Calu3 (cell line): Measurements from ENCODE around the gene ASB18. TPM values are rescaled to one million over a fixed set of nuclear protein-coding genes. Genes with fewer than 3 reads are reported as not detected.

ENCODE experiments used
- BruUV-seq: library from RNA; stranded (reverse); fragments of 400-500 nt; replicated peaks from 2 replicates; lab custom pipeline; 2021; lab: Mats Ljungman, UMichigan
- CTCF ChIA-PET: fragments of 300-600 bp; sonication (Branson Sonifier 250); formaldehyde crosslinking; loops from one replicate; lab custom pipeline; 2022; ENCODE audit warnings: antibody characterized with exemption; lab: Charles Lee
- DNase-seq: peaks from one replicate; pipeline ENCODE4 v3.0.0; 2022
- H3K27ac Mint-ChIP-seq: one replicate; pipeline ENCODE4 v1.8.0; 2022; ENCODE audit warnings: mixed read lengths; ENCODE audit not compliant: unreplicated experiment
- H3K27me3 Mint-ChIP-seq: one replicate; pipeline ENCODE4 v1.8.0; 2022; ENCODE audit warnings: mixed read lengths; ENCODE audit not compliant: unreplicated experiment
- H3K36me3 Mint-ChIP-seq: one replicate; pipeline ENCODE4 v1.8.0; 2022; ENCODE audit warnings: mild to moderate bottlenecking, moderate library complexity, mixed read lengths; ENCODE audit not compliant: insufficient read depth, unreplicated experiment
- H3K4me1 Mint-ChIP-seq: one replicate; pipeline ENCODE4 v1.8.0; 2022; ENCODE audit warnings: mild to moderate bottlenecking, low read depth, mixed read lengths; ENCODE audit not compliant: unreplicated experiment
- H3K4me3 Mint-ChIP-seq: one replicate; pipeline ENCODE4 v1.8.0; 2022; ENCODE audit warnings: mild to moderate bottlenecking, low read depth, moderate library complexity, mixed read lengths; ENCODE audit not compliant: unreplicated experiment
- H3K9me3 Mint-ChIP-seq: one replicate; pipeline ENCODE4 v1.8.0; 2022; ENCODE audit warnings: low read depth, mixed read lengths; ENCODE audit not compliant: unreplicated experiment
- CTCF ChIP-seq: fragments of 200-600 bp; IDR thresholded peaks from one replicate; pipeline ENCODE4 v1.8.0; 2022; ENCODE audit warnings: antibody characterized with exemption; ENCODE audit not compliant: unreplicated experiment
- intact Hi-C: fragments of 100-400 bp; cut with micrococcal nuclease; formaldehyde crosslinking; loops from one replicate; pipeline ENCODE4 v1.10.0; 2022; ENCODE audit not compliant: unreplicated experiment
- total RNA-seq: library from RNA; stranded (reverse); gene quantifications from 2 replicates; pipeline ENCODE4 v1.2.3, GENCODE V29; 2022

The ASB18 gene
- total RNA-seq, 1 experiment from 2014 or later: not detected

- no peak overlapping the region for H3K4me3 Mint-ChIP-seq
- H3K4me1 Mint-ChIP-seq: no peaks in the 10 kb centered on the region
- TF ChIP-seq CTCF: no peak
- no peaks in the 10 kb centered on the region for H3K9me3 Mint-ChIP-seq
- no peak overlapping the region for H3K27ac Mint-ChIP-seq
- CTCF ChIA-PET: interaction anchor here (0.7 kb wide), 1 partner anchor 336 kb away, joined by 4 read pairs; no protein-coding TSS in a partner anchor
- BruUV-seq: no TSS peak
- H3K27me3 Mint-ChIP-seq: peaks cover 27% of the 10 kb centered on the region
- intact Hi-C loops: no loop called here
- H3K36me3 Mint-ChIP-seq: no peaks in the 10 kb centered on the region
- no peak for DNase-seq
These were observed 30.4 kb upstream of the ASB18 start for GRCh38 chr2:236294647-236295046.

- Mint-ChIP-seq H3K4me1 (no peaks in the 10 kb centered on the region), H3K27me3 (peaks cover 40% of the 10 kb centered on the region), H3K4me3 (no peak overlapping the region), H3K36me3 (no peaks in the 10 kb centered on the region), H3K27ac (no peak overlapping the region), H3K9me3 (no peaks in the 10 kb centered on the region)
- no peak for TF ChIP-seq CTCF
- no peak for DNase-seq
- CTCF ChIA-PET: no interaction called here
- intact Hi-C loops: no loop called here
- no TSS peak for BruUV-seq
These were observed 29.1 kb upstream of the ASB18 start for GRCh38 chr2:236293241-236293810.

GRCh38 chr2:236291911-236292310, 27.7 kb upstream of the ASB18 start:
- BruUV-seq: no TSS peak
- Mint-ChIP-seq H3K36me3 (no peaks in the 10 kb centered on the region), H3K9me3 (peaks cover 6% of the 10 kb centered on the region), H3K4me1 (peaks cover 7% of the 10 kb centered on the region), H3K27ac (no peak overlapping the region), H3K27me3 (peaks cover 54% of the 10 kb centered on the region), H3K4me3 (no peak overlapping the region)
- no peak for TF ChIP-seq CTCF
- CTCF ChIA-PET: no interaction called here
- intact Hi-C loops: no loop called here
- DNase-seq: no peak

GRCh38 chr2:236291476-236291875, 27.3 kb upstream of the ASB18 start:
- Mint-ChIP-seq H3K36me3 (no peaks in the 10 kb centered on the region), H3K4me3 (no peak overlapping the region), H3K27me3 (peaks cover 57% of the 10 kb centered on the region), H3K4me1 (peaks cover 9% of the 10 kb centered on the region), H3K9me3 (peaks cover 6% of the 10 kb centered on the region), H3K27ac (no peak overlapping the region)
- CTCF ChIA-PET: no interaction called here
- BruUV-seq: no TSS peak
- intact Hi-C loops: no loop called here
- no peak for DNase-seq
- no peak for TF ChIP-seq CTCF
